Measurements from ENCODE around the gene A2ML1. TPM values are rescaled to one million over a fixed set of nuclear protein-coding genes. Genes with fewer than 3 reads are reported as not detected.

Gene A2ML1
- total RNA-seq, 1 donor from 2014 or later, result not detected

GRCh38 chr12:8871068-8871467, 48.6 kb downstream of the A2ML1 start:
- no peaks in the 10 kb centered on the region for H3K36me3 Mint-ChIP-seq (ENCODE audit: unreplicated experiment)
- peaks cover 2% of the 10 kb centered on the region for H3K27me3 Mint-ChIP-seq (ENCODE audit: unreplicated experiment)
- no peak overlapping the region for H3K4me3 Mint-ChIP-seq (ENCODE audit: unreplicated experiment)
- H3K4me1 Mint-ChIP-seq (ENCODE audit: low read depth, unreplicated experiment), result no peaks in the 10 kb centered on the region
- no peak overlapping the region for H3K27ac Mint-ChIP-seq (ENCODE audit: unreplicated experiment)
- no peak for DNase-seq
- no peaks in the 10 kb centered on the region for H3K9me3 Mint-ChIP-seq (ENCODE audit: unreplicated experiment)
- no peak for TF ChIP-seq CTCF (IDR thresholded peaks at IDR 0.05; ENCODE audit: partially characterized antibody, unreplicated experiment)

- DNase-seq, result no peak
- no peaks in the 10 kb centered on the region for H3K9me3 Mint-ChIP-seq (ENCODE audit: unreplicated experiment)
- H3K36me3 Mint-ChIP-seq (ENCODE audit: unreplicated experiment), result no peaks in the 10 kb centered on the region
- no peaks in the 10 kb centered on the region for H3K4me1 Mint-ChIP-seq (ENCODE audit: low read depth, unreplicated experiment)
- no peak overlapping the region for H3K27ac Mint-ChIP-seq (ENCODE audit: unreplicated experiment)
- no peak overlapping the region for H3K4me3 Mint-ChIP-seq (ENCODE audit: unreplicated experiment)
- no peak for TF ChIP-seq CTCF (IDR thresholded peaks at IDR 0.05; ENCODE audit: partially characterized antibody, unreplicated experiment)
- no peaks in the 10 kb centered on the region for H3K27me3 Mint-ChIP-seq (ENCODE audit: unreplicated experiment)
Observed at GRCh38 chr12:8876887-8877286, 54.5 kb downstream of the A2ML1 start.

GRCh38 chr12:8886502-8887284, 64.3 kb downstream of the A2ML1 start:
- H3K4me3 Mint-ChIP-seq (ENCODE audit: unreplicated experiment), result no peak overlapping the region
- peaks cover 2% of the 10 kb centered on the region for H3K27me3 Mint-ChIP-seq (ENCODE audit: unreplicated experiment)
- no peaks in the 10 kb centered on the region for H3K4me1 Mint-ChIP-seq (ENCODE audit: low read depth, unreplicated experiment)
- no peak for DNase-seq
- no peak overlapping the region for H3K27ac Mint-ChIP-seq (ENCODE audit: unreplicated experiment)
- no peaks in the 10 kb centered on the region for H3K36me3 Mint-ChIP-seq (ENCODE audit: unreplicated experiment)
- H3K9me3 Mint-ChIP-seq (ENCODE audit: unreplicated experiment), result peaks cover 3% of the 10 kb centered on the region
- no peak for TF ChIP-seq CTCF (IDR thresholded peaks at IDR 0.05; ENCODE audit: partially characterized antibody, unreplicated experiment)

GRCh38 chr12:8887285-8887715, 64.9 kb downstream of the A2ML1 start:
- DNase-seq, result no peak
- no peak overlapping the region for H3K4me3 Mint-ChIP-seq (ENCODE audit: unreplicated experiment)
- H3K4me1 Mint-ChIP-seq (ENCODE audit: low read depth, unreplicated experiment), result no peaks in the 10 kb centered on the region
- H3K27ac Mint-ChIP-seq (ENCODE audit: unreplicated experiment), result no peak overlapping the region
- peaks cover 2% of the 10 kb centered on the region for H3K27me3 Mint-ChIP-seq (ENCODE audit: unreplicated experiment)
- TF ChIP-seq CTCF (IDR thresholded peaks at IDR 0.05; ENCODE audit: partially characterized antibody, unreplicated experiment), result no peak
- H3K36me3 Mint-ChIP-seq (ENCODE audit: unreplicated experiment), result no peaks in the 10 kb centered on the region
- H3K9me3 Mint-ChIP-seq (ENCODE audit: unreplicated experiment), result peaks cover 3% of the 10 kb centered on the region

- H3K4me1 Mint-ChIP-seq (ENCODE audit: low read depth, unreplicated experiment), result no peaks in the 10 kb centered on the region
- H3K9me3 Mint-ChIP-seq (ENCODE audit: unreplicated experiment), result peaks cover 3% of the 10 kb centered on the region
Observed at GRCh38 chr12:8890313-8891085, 68.1 kb downstream of the A2ML1 start.

More at GRCh38 chr12:8890313-8891085, 68.1 kb downstream of the A2ML1 start:
- Mint-ChIP-seq H3K27me3 (ENCODE audit: unreplicated experiment) (peaks cover 2% of the 10 kb centered on the region), H3K36me3 (ENCODE audit: unreplicated experiment) (no peaks in the 10 kb centered on the region), H3K4me3 (ENCODE audit: unreplicated experiment) (peak overlapping the region; percentile 26), H3K27ac (ENCODE audit: unreplicated experiment) (no peak overlapping the region)
- peak; percentile 61 for DNase-seq
- TF ChIP-seq CTCF (IDR thresholded peaks at IDR 0.05; ENCODE audit: partially characterized antibody, unreplicated experiment), result peak; percentile 97
